Neural cell (in vitro differentiated cells): Measurements from ENCODE around the gene PRSS50. TPM values are rescaled to one million over a fixed set of nuclear protein-coding genes. Genes with fewer than 3 reads are reported as not detected.

Source experiments
- H2AFZ ChIP-seq: fragments of 200-600, 300-800 bp; sonication (generic), shearing (Covaris generic); 2 replicates; pipeline ENCODE4 v1.6.0; 2014; ENCODE audit warnings: low read depth, mild to moderate bottlenecking, antibody characterized with exemption, low read length, moderate library complexity
- H3F3A ChIP-seq: fragments of 200-600 bp; shearing (Covaris generic); 2 replicates; pipeline ENCODE4 v1.6.1; 2016; ENCODE audit warnings: mild to moderate bottlenecking, moderate library complexity, mixed read lengths, antibody characterized with exemption, low read length; ENCODE audit not compliant: insufficient read depth, poor library complexity, severe bottlenecking
- H3K27ac ChIP-seq: fragments of 200-600, 300-800 bp; sonication (generic), shearing (Covaris generic); 2 replicates; pipeline ENCODE4 v1.5.1; 2014; ENCODE audit warnings: mild to moderate bottlenecking, low read length, moderate library complexity
- H3K27me3 ChIP-seq: fragments of 300-800, 200-600 bp; sonication (generic), shearing (Covaris generic); 2 replicates; pipeline ENCODE4 v1.6.0; 2014; ENCODE audit warnings: mild to moderate bottlenecking, low read depth, low read length, moderate library complexity; ENCODE audit not compliant: insufficient read depth
- H3K36me3 ChIP-seq: fragments of 300-800, 200-600 bp; sonication (generic), shearing (Covaris generic); 2 replicates; pipeline ENCODE4 v1.5.1; 2014; ENCODE audit warnings: mild to moderate bottlenecking, antibody characterized with exemption, low read length, moderate library complexity; ENCODE audit not compliant: insufficient read depth
- H3K4me2 ChIP-seq: fragments of 300-800, 200-600 bp; sonication (generic), shearing (Covaris generic); 2 replicates; pipeline ENCODE4 v1.6.0; 2014; ENCODE audit warnings: mild to moderate bottlenecking, low read length
- H3K4me3 ChIP-seq: fragments of 300-800, 200-600 bp; sonication (generic), shearing (Covaris generic); 2 replicates; pipeline ENCODE4 v1.5.1; 2014; ENCODE audit warnings: mild to moderate bottlenecking, low read length, moderate library complexity
- H3K79me2 ChIP-seq: fragments of 200-600 bp; shearing (Covaris generic); replicated peaks from 2 replicates; pipeline ENCODE4 v1.6.0; 2014; ENCODE audit warnings: mild to moderate bottlenecking, low read length, moderate library complexity; ENCODE audit not compliant: insufficient read depth
- H3K9ac ChIP-seq: fragments of 300-800, 200-600 bp; sonication (generic), shearing (Covaris generic); 2 replicates; pipeline ENCODE4 v1.6.1; 2016; ENCODE audit warnings: mild to moderate bottlenecking, low read length, mixed read lengths
- H3K9me2 ChIP-seq: fragments of 200-600 bp; shearing (Covaris generic); 2 replicates; pipeline ENCODE4 v1.6.1; 2016; ENCODE audit warnings: mild to moderate bottlenecking, low read length, mixed read lengths; ENCODE audit not compliant: insufficient read depth
- H3K9me3 ChIP-seq: fragments of 200-600, 300-800 bp; sonication (generic), shearing (Covaris generic); 2 replicates; pipeline ENCODE4 v1.6.1; 2016; ENCODE audit warnings: mild to moderate bottlenecking, mixed run types, low read length, moderate library complexity, mixed read lengths
- H4K20me1 ChIP-seq: fragments of 200-600 bp; shearing (Covaris generic); 2 replicates; pipeline ENCODE4 v1.6.1; 2016; ENCODE audit warnings: mild to moderate bottlenecking, mixed run types; ENCODE audit not compliant: insufficient read depth
- EP300 ChIP-seq: fragments of 450-650 bp; conservative IDR thresholded peaks from 2 replicates; pipeline ENCODE4 v1.6.1; 2014; ENCODE audit warnings: antibody characterized with exemption, mild to moderate bottlenecking, moderate library complexity; ENCODE audit not compliant: poor library complexity, severe bottlenecking
- EZH2 ChIP-seq: fragments of 200-600, 300-800 bp; shearing (Covaris generic), sonication (generic); IDR thresholded peaks from 2 replicates; pipeline ENCODE4 v1.6.1; 2014; ENCODE audit warnings: antibody characterized with exemption, low read length, borderline replicate concordance, mild to moderate bottlenecking; ENCODE audit not compliant: insufficient read depth, poor library complexity, severe bottlenecking
- MXI1 ChIP-seq: fragments of 450-650 bp; conservative IDR thresholded peaks from 2 replicates; pipeline ENCODE4 v1.6.1; 2014; ENCODE audit warnings: antibody characterized with exemption, mild to moderate bottlenecking; ENCODE audit not compliant: poor library complexity, severe bottlenecking
- POLR2AphosphoS5 ChIP-seq: IDR thresholded peaks from 2 replicates; pipeline ENCODE4 v1.6.1; 2012
- RAD21 ChIP-seq: fragments of 450-650 bp; conservative IDR thresholded peaks from 2 replicates; pipeline ENCODE4 v1.6.1; 2014; ENCODE audit warnings: antibody characterized with exemption, mild to moderate bottlenecking, moderate library complexity
- REST ChIP-seq: IDR thresholded peaks from 2 replicates; pipeline ENCODE4 v1.6.1; 2012; ENCODE audit warnings: borderline replicate concordance
- SMC3 ChIP-seq: fragments of 450-650 bp; conservative IDR thresholded peaks from 2 replicates; pipeline ENCODE4 v1.6.1; 2014; ENCODE audit warnings: antibody characterized with exemption, mild to moderate bottlenecking, moderate library complexity; ENCODE audit not compliant: poor library complexity
- TAF1 ChIP-seq: IDR thresholded peaks from 2 replicates; pipeline ENCODE4 v1.6.1; 2012; ENCODE audit warnings: low read depth
- polyA plus RNA-seq: library from polyadenylated mRNA; depleted of rRNA; stranded (reverse); fragments of >200 nt; gene quantifications from 2 replicates; pipeline ENCODE4 v1.2.3, GENCODE V29; 2014
- TF ChIP-seq, protein P1 (sequence below): fragments of 450-650 bp; IDR thresholded peaks from 2 replicates; pipeline ENCODE4 v1.5.1; 2014; ENCODE audit warnings: antibody characterized with exemption, mild to moderate bottlenecking, moderate library complexity; ENCODE audit not compliant: poor library complexity, severe bottlenecking

Gene PRSS50
- polyA plus RNA-seq, 1 donor from 2014 or later, result not detected

DNA sequence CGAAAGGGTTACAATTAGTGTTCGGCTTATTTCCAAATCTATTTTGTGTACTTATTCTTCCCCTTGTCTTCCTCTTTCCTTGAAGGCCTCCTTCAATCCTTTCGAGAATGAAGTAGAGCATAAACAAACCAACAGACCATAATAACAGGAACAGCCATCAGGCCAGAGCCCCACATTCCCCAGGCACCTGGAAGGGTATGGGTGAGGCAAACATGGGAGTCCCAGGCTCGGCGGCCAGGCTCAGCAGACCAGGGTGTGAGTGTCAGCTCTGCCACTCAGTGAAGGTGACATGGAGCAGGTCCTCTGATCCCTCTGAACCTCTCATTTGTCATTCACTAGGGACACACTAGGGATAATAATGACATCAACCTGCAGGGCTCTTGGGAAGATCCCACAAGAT, 38.0 kb downstream of the PRSS50 start:
- Histone ChIP-seq H3K9me2 (no peaks in the 10 kb centered on the region), H3K9me3 (no peaks in the 10 kb centered on the region), H3K36me3 (no peaks in the 10 kb centered on the region), H3K27ac (no peak overlapping the region), H4K20me1 (no peaks in the 10 kb centered on the region), H2AFZ (no peak overlapping the region), H3K27me3 (no peaks in the 10 kb centered on the region), H3K79me2 (no peaks in the 10 kb centered on the region), H3F3A (no peaks in the 10 kb centered on the region), H3K9ac (no peak overlapping the region), H3K4me3 (no peak overlapping the region), H3K4me2 (no peak overlapping the region)
- TF ChIP-seq POLR2AphosphoS5, result no peak
- no peak for TF ChIP-seq EP300
- TF ChIP-seq, protein P1, sequence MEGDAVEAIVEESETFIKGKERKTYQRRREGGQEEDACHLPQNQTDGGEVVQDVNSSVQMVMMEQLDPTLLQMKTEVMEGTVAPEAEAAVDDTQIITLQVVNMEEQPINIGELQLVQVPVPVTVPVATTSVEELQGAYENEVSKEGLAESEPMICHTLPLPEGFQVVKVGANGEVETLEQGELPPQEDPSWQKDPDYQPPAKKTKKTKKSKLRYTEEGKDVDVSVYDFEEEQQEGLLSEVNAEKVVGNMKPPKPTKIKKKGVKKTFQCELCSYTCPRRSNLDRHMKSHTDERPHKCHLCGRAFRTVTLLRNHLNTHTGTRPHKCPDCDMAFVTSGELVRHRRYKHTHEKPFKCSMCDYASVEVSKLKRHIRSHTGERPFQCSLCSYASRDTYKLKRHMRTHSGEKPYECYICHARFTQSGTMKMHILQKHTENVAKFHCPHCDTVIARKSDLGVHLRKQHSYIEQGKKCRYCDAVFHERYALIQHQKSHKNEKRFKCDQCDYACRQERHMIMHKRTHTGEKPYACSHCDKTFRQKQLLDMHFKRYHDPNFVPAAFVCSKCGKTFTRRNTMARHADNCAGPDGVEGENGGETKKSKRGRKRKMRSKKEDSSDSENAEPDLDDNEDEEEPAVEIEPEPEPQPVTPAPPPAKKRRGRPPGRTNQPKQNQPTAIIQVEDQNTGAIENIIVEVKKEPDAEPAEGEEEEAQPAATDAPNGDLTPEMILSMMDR, result no peak
- TF ChIP-seq MXI1, result no peak
- no peak for TF ChIP-seq SMC3
- TF ChIP-seq TAF1, result no peak
- no peak for TF ChIP-seq EZH2
- TF ChIP-seq REST, result no peak
- no peak for TF ChIP-seq RAD21

DNA sequence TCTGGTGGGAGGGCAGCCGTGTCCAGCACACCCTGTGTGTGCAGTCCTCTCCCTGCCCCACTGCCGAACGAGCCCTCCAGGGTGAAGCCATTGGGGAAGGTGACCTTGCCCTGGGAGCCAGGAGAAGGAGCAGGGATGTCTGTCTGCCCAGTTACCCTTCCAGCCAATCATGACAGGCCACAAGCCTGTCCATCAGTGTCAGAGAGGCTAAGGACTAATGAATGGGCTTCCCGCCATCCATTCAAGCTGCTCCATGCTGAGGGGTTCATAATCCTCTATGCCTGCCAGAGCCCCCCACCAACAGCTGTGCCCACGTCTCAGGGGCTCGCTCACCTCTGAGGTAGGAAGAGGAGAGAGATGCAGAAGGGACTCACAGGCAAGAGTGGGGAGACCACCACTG, 39.4 kb downstream of the PRSS50 start:
- H3K36me3 ChIP-seq, result no peaks in the 10 kb centered on the region
- H3K9ac ChIP-seq, result no peak overlapping the region
- no peaks in the 10 kb centered on the region for H4K20me1 ChIP-seq
- H3K27me3 ChIP-seq, result no peaks in the 10 kb centered on the region
- no peak overlapping the region for H2AFZ ChIP-seq
- no peak overlapping the region for H3K4me2 ChIP-seq
- H3K9me3 ChIP-seq, result no peaks in the 10 kb centered on the region
- no peak overlapping the region for H3K4me3 ChIP-seq
- no peak for TF ChIP-seq TAF1
- TF ChIP-seq MXI1, result no peak
- no peak for TF ChIP-seq SMC3
- TF ChIP-seq REST, result no peak
- TF ChIP-seq, protein P1, result no peak
- no peak for TF ChIP-seq EP300
- TF ChIP-seq RAD21, result no peak
- no peak for TF ChIP-seq EZH2
- no peak for TF ChIP-seq POLR2AphosphoS5
- H3F3A ChIP-seq, result no peaks in the 10 kb centered on the region
- H3K79me2 ChIP-seq, result no peaks in the 10 kb centered on the region
- H3K27ac ChIP-seq, result no peak overlapping the region
- H3K9me2 ChIP-seq, result no peaks in the 10 kb centered on the region
